Measurements from ENCODE around the gene SLC24A1. TPM values are rescaled to one million over a fixed set of nuclear protein-coding genes. Genes with fewer than 3 reads are reported as not detected.

SLC24A1 gene
- total RNA-seq, 3 donors from 2014 or later: 6.5 to 10.3 (median 8.4) TPM

DNA sequence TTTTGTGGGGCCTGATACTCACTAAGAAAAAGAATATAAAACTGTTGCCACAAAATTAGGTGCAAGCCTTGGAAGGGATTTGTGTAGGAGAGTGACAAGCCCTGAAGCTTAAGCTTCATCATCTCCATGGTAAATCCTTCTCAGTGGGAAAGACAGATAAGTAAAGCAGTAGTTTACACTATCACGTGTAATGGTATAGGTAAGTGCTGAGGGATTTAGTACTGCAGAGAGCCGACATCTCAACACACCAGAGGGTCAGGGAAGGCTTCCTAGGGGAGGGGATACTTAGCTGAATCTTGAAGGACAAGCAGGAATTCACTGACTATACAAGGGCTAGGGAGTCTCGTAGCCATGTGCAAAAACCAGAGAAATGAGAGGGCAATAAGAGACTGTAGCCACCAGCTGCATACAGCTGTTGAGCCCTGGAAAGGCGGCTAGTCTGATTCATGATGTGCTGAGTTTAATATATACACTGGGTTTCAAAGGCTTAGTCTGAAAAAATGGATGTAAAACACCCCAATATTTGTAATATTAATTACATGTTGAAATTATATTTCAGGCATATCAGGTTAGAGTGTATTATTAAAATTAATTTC, 11.1 kb downstream of the SLC24A1 start:
- Histone ChIP-seq H3K36me3 (ENCODE audit: low read depth) (no peaks in the 10 kb centered on the region), H3K4me1 (ENCODE audit: low read depth) (peaks cover 11% of the 10 kb centered on the region), H3K4me3 (no peak overlapping the region), H3K9me3 (no peaks in the 10 kb centered on the region)
- intact Hi-C loops (cut with DNase I, micrococcal nuclease): no loop called here
- ATAC-seq (peak; percentile 27), DNase-seq (peak in 1 of 3 donors; percentile 42)
- TF ChIP-seq, protein P1, sequence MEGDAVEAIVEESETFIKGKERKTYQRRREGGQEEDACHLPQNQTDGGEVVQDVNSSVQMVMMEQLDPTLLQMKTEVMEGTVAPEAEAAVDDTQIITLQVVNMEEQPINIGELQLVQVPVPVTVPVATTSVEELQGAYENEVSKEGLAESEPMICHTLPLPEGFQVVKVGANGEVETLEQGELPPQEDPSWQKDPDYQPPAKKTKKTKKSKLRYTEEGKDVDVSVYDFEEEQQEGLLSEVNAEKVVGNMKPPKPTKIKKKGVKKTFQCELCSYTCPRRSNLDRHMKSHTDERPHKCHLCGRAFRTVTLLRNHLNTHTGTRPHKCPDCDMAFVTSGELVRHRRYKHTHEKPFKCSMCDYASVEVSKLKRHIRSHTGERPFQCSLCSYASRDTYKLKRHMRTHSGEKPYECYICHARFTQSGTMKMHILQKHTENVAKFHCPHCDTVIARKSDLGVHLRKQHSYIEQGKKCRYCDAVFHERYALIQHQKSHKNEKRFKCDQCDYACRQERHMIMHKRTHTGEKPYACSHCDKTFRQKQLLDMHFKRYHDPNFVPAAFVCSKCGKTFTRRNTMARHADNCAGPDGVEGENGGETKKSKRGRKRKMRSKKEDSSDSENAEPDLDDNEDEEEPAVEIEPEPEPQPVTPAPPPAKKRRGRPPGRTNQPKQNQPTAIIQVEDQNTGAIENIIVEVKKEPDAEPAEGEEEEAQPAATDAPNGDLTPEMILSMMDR (IDR thresholded peaks at IDR 0.05): no peak

DNA sequence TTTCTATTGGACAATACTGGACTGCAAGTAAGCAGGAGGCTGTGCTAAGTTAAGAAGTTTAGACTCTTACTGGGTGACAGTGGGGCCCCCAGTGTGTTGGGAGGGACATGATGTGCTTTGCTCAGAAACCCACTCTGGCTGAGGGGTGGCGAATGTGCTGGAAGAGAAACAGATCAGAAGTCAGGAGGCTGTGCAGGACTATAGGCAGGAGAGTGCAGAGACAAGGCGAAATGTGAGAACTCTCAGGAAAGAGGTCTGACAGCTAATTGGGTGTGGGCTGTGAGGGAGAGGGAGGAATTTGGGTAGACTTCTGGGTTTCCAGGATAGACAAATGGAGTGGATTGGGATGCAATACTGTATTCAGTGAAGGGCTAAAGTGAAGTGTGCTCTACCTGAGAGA, 12.0 kb downstream of the SLC24A1 start:
- H3K4me3 ChIP-seq: no peak overlapping the region
- TF ChIP-seq, protein P1 (IDR thresholded peaks at IDR 0.05): no peak
- peaks cover 11% of the 10 kb centered on the region for H3K4me1 ChIP-seq (ENCODE audit: low read depth)
- DNase-seq: no peak
- intact Hi-C loops (cut with DNase I, micrococcal nuclease): no loop called here
- no peaks in the 10 kb centered on the region for H3K9me3 ChIP-seq
- H3K36me3 ChIP-seq (ENCODE audit: low read depth): no peaks in the 10 kb centered on the region
- no peak for ATAC-seq

DNA sequence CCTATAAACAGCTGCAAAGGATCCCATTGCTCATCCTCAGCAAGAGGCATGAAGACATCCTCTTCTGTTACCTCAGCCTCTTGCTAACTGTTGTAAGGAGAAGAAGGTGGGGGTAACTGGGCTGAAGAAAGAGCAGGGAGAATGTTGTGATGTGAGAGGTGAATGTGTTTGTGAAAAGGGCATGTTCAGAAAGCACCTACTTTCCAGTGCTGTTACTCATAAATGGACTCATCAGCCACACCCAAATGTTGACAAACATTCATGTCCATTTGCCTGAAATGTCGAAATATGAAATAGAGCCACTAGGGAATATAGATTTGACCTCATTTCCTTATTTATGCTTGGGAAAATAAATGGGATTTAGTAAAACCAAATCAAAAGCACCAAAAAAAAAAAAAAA, 12.6 kb downstream of the SLC24A1 start:
- DNase-seq (no peak), ATAC-seq (no peak)
- no peaks in the 10 kb centered on the region for H3K9me3 ChIP-seq
- peaks cover 9% of the 10 kb centered on the region for H3K4me1 ChIP-seq (ENCODE audit: low read depth)
- intact Hi-C loops (cut with DNase I, micrococcal nuclease): no loop called here
- TF ChIP-seq, protein P1 (IDR thresholded peaks at IDR 0.05): no peak
- H3K4me3 ChIP-seq: no peak overlapping the region
- no peaks in the 10 kb centered on the region for H3K36me3 ChIP-seq (ENCODE audit: low read depth)

DNA sequence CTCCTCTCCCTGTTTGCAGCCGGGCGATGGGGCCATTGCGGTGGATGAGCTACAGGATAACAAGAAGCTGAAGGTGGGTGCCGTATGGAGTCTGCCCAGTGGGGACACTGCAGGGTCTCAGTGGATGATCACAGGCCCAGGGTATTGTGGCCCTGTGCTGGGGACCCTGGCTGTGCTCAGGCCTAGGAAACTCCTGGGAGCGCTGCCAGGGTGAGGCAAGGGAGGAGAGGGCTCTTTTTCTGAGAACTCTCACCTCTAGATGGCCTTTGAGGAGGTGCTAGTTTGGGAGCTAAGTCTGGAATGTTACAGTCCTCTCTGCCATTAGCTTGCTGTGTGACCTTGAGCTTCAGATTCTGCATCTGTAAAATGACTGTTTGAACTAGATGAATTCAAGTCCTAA, 16.4 kb downstream of the SLC24A1 start:
- Histone ChIP-seq H3K36me3 (ENCODE audit: low read depth) (no peaks in the 10 kb centered on the region), H3K4me1 (ENCODE audit: low read depth) (no peaks in the 10 kb centered on the region), H3K9me3 (no peaks in the 10 kb centered on the region), H3K4me3 (no peak overlapping the region)
- TF ChIP-seq, protein P1 (IDR thresholded peaks at IDR 0.05): no peak
- intact Hi-C loops (cut with DNase I, micrococcal nuclease): no loop called here
- DNase-seq: no peak
- ATAC-seq: no peak

DNA sequence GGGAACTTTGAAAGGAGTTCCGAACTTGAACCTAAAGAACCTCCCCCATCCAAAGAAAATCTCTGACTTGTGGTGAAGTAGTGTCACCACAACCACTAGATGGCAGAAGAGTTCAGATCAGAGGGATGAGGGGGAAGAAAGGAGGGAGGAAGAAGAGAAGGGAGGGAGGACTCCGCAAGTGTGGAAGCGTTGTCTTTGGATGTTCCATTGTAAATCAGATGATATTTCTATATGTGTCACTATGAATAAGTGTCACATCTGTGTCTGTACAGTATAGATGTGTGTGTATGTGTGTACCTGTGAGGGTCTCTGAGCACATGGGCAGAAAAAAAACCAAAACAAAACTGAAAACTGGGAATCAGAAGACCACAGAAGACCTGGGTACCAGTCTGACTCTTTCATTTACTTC, 16.9 kb downstream of the SLC24A1 start:
- Histone ChIP-seq H3K9me3 (no peaks in the 10 kb centered on the region), H3K4me3 (no peak overlapping the region), H3K36me3 (ENCODE audit: low read depth) (no peaks in the 10 kb centered on the region), H3K4me1 (ENCODE audit: low read depth) (no peaks in the 10 kb centered on the region)
- TF ChIP-seq, protein P1 (IDR thresholded peaks at IDR 0.05): peak; percentile 41
- intact Hi-C loops (cut with DNase I, micrococcal nuclease): no loop called here
- peak; percentile 82 for ATAC-seq
- peak in 1 of 3 donors; percentile 49 for DNase-seq

DNA sequence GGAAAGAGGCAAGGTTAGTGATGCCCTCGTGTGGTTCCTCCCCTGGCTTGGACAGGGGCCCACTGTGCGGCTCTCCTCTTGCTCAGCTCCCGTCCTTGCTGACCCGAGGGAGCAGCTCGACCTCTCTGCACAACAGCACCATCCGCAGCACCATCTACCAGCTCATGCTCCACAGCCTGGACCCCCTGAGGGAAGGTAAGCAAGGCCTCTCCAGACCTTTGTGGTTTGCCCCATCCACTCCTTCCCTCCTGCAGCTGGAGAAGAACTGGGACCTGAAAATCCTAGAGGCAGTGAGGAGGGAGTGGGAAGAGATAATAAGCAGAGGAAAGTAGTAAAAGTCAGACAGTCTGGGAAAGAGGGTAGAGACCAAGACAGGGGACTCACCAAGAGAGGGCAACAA, 17.8 kb downstream of the SLC24A1 start:
- DNase-seq: no peak
- intact Hi-C loops (cut with DNase I, micrococcal nuclease): no loop called here
- TF ChIP-seq, protein P1 (IDR thresholded peaks at IDR 0.05): no peak
- no peak overlapping the region for H3K4me3 ChIP-seq
- no peaks in the 10 kb centered on the region for H3K9me3 ChIP-seq
- no peaks in the 10 kb centered on the region for H3K4me1 ChIP-seq (ENCODE audit: low read depth)
- no peak for ATAC-seq
- H3K36me3 ChIP-seq (ENCODE audit: low read depth): no peaks in the 10 kb centered on the region
